Right lobe of liver (tissue), 6 donors: ENCODE measurements around the gene CLDN4. TPM values are rescaled to one million over a fixed set of nuclear protein-coding genes. Genes with fewer than 3 reads are reported as not detected.
A peak's percentile ranks its signal among the peaks of the same experiment; 100 is the strongest.
"Not testable (repeated sequence)": the region's sequence is repeated elsewhere in the genome, so short reads cannot be mapped to it uniquely, and the experiment has no call there.

Experiments
- ATAC-seq, 4 donors: fragments of 200-7000 bp; cut with Tn5 transposase; one replicate each; pipeline ENCODE4 v1.9.1; 2020; ENCODE audit warnings: mild to moderate bottlenecking in 4 of 4, moderate library complexity in 4 of 4
- DNase-seq, 3 donors: peaks; one replicate each; pipeline ENCODE4 v3.0.0-alpha.2; 2020
- H3K27ac ChIP-seq, 3 donors: fragments of 200-600 bp; one replicate each; pipeline ENCODE4 v1.8.0; 2022
- H3K27me3 ChIP-seq, 2 donors: fragments of 200-600 bp; one replicate each; pipeline ENCODE4 v1.8.0; 2022
- H3K36me3 ChIP-seq, 4 donors: fragments of 200-600 bp; sonication (generic) in 1 of 4; one replicate each; pipeline versions ENCODE4 v1.5.1 to v1.8.0; 2017 to 2022; ENCODE audit warnings: control low read depth in 1 of 4
- H3K4me1 ChIP-seq, 4 donors: fragments of 200-600 bp; sonication (generic) in 1 of 4; one replicate each; pipeline versions ENCODE4 v1.5.1 to v1.8.0; 2017 to 2022; ENCODE audit warnings: control low read depth in 1 of 4
- H3K4me3 ChIP-seq, 3 donors: fragments of 200-600 bp; one replicate each; pipeline ENCODE4 v1.8.0; 2022
- H3K9me3 ChIP-seq, 4 donors: fragments of 200-600 bp; sonication (generic) in 1 of 4; one replicate each; pipeline versions ENCODE4 v1.5.1 to v1.8.0; 2017 to 2022; ENCODE audit warnings: control low read depth in 1 of 4
- CTCF ChIP-seq, 4 donors: fragments of 200-600 bp in 3 of 4; fragments of 450-650 bp in 1 of 4; IDR thresholded peaks; one replicate each; pipeline versions ENCODE4 v1.5.1 to v1.8.0; 2016 to 2022; ENCODE audit warnings: antibody characterized with exemption in 4 of 4, mild to moderate bottlenecking in 2 of 4
- POLR2A ChIP-seq: fragments of 450-650 bp; IDR thresholded peaks from one replicate; pipeline ENCODE4 v1.6.1; 2017; ENCODE audit warnings: antibody characterized with exemption, mild to moderate bottlenecking
- WGBS: methylation state at CpG from one replicate; pipeline ENCODE4 v1.1.6; 2018; ENCODE audit warnings: low coverage, low lambda C conversion rate; ENCODE audit not compliant: insufficient coverage; ENCODE audit errors: missing lambda C conversion rate; 5-methylcytosine and 5-hydroxymethylcytosine counted together
- intact Hi-C, 2 donors: fragments of 100-400 bp; cut with DNase I; formaldehyde crosslinking; loops; one replicate each; pipeline versions ENCODE4 v1.11.2 to v1.14.1; 2022
- long read RNA-seq: library from polyadenylated mRNA; unstranded; transcript quantifications from one replicate; pipeline ENCODE4 v2.0.0, GENCODE V29; 2019
- total RNA-seq, 6 experiments: library from RNA; depleted of rRNA in 2 of 6; stranded (reverse); fragments of >200 nt in 2 of 6; fragmentation: NEBNext Ultra II Directional in 3 of 6; extraction: Animal tissue kit (Norgen Biotek cat#: 25700) in 3 of 6; gene quantifications; one replicate each; pipeline versions ENCODE4 v1.1.0 to v1.2.4, GENCODE V29; 2016 to 2023
- donor health status: DM: no; HTN: yes; CAD: no.
- donor health status: DM: no; HTN: no; CAD: no.
- donor health status: DM: no; HTN: no; CAD: no.
- donor health status: DM: no; HTN: yes; CAD: no.
- donor health status: DM: no; HTN: yes; CAD: no.

The CLDN4 gene, protein sequence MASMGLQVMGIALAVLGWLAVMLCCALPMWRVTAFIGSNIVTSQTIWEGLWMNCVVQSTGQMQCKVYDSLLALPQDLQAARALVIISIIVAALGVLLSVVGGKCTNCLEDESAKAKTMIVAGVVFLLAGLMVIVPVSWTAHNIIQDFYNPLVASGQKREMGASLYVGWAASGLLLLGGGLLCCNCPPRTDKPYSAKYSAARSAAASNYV
- total RNA-seq = 1 to 10 TPM in 5 of 6 experiments, under 1 TPM in 1; 0.56 to 3.9 (median 1.3) TPM
- long read RNA-seq = 0 reads

- DNase-seq = no peak
- intact Hi-C loops = no loop called here
- Histone ChIP-seq H3K4me1 (peaks cover 0 to 8% (median 2%) of the 10 kb centered on the region in 4 donors), H3K9me3 (no peaks in the 10 kb centered on the region), H3K27me3 (no peaks in the 10 kb centered on the region), H3K27ac (no peak within 1 kb of the TSS), H3K36me3 (no peaks in the 10 kb centered on the region), H3K4me3 (no peak within 1 kb of the TSS)
- TF ChIP-seq POLR2A (no peak), CTCF (IDR thresholded peaks at IDR 0.05) (no peak)
- ATAC-seq = peak in 3 of 4 donors; percentile 10 to 26 (median 20)
- WGBS = 0% methylated on average over 1 of the region's 42 CpGs
Measured at GRCh38 chr7:73830681-73831583, at the start of gene CLDN4. Gene CLDN4 (plus strand): TSS chr7:73830996. CDS start chr7:73831202, 206 bp downstream.

GRCh38 chr7:73786588-73786987 lies 44.2 kb upstream of the CLDN4 start:
- H3K9me3 ChIP-seq = no peaks in the 10 kb centered on the region
- H3K27me3 ChIP-seq = no peaks in the 10 kb centered on the region
- intact Hi-C loops = no loop called here
- no peak overlapping the region for H3K27ac ChIP-seq
- TF ChIP-seq CTCF (IDR thresholded peaks at IDR 0.05) (no peak), POLR2A (no peak)
- no peak overlapping the region for H3K4me3 ChIP-seq
- no peak for ATAC-seq
- 100% methylated on average over 1 of the region's 1 CpG for WGBS
- no peaks in the 10 kb centered on the region for H3K36me3 ChIP-seq
- no peaks in the 10 kb centered on the region for H3K4me1 ChIP-seq
- no peak for DNase-seq

DNA sequence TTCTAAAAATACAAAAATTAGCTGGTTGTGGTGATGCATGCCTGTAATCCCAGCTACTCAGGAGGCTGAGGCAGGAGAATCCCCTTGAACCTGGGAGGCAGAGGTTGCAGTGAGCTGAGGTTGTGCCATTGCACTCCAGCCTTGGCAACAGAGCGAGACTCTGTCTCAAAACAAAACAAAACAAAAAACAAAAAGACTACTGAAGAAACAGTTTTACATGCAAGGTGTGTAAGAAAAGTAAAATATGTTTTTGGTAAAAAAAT lies 43.1 kb upstream of the CLDN4 start:
- intact Hi-C loops = not testable (repeated sequence)

DNA sequence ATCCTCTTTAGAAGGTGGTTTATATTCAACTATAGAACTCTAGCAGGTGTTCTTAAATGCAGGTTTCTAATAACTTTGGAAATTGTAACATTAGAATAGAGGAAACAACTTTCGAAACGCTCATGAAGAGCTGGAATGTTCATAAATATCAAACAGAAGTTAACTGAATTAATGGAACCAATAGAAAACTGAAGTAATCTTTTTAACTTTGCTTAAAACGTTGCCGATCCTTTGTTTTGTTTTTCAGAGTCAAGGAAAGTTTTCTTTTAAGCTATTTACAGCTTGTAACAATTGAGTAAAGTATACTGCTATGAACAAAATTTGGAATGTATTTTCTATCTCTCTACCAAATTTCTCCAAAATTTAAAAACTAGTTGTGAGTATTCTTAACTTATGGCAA lies 41.7 kb upstream of the CLDN4 start:
- DNase-seq (no peak), ATAC-seq (no peak)
- intact Hi-C loops = no loop called here
- H3K27ac ChIP-seq = no peak overlapping the region
- no peaks in the 10 kb centered on the region for H3K27me3 ChIP-seq
- 85% methylated on average over 4 of the region's 4 CpGs for WGBS
- no peak overlapping the region for H3K4me3 ChIP-seq
- TF ChIP-seq CTCF (IDR thresholded peaks at IDR 0.05) (no peak), POLR2A (no peak)
- no peaks in the 10 kb centered on the region for H3K9me3 ChIP-seq
- H3K36me3 ChIP-seq = no peaks in the 10 kb centered on the region
- H3K4me1 ChIP-seq = peaks cover 0 to 3% (median 0%) of the 10 kb centered on the region in 4 donors

More for the DNA sequence above, 43.1 kb upstream of the CLDN4 start:
- H3K4me3 ChIP-seq, H3K36me3 ChIP-seq, H3K9me3 ChIP-seq, H3K27me3 ChIP-seq, H3K27ac ChIP-seq, H3K4me1 ChIP-seq, DNase-seq, ATAC-seq: not testable (repeated sequence)
- WGBS = 100% methylated on average over 1 of the region's 1 CpG

GRCh38 chr7:73791170-73791690 lies 39.6 kb upstream of the CLDN4 start:
- H3K36me3 ChIP-seq, H3K27me3 ChIP-seq, H3K4me1 ChIP-seq, H3K27ac ChIP-seq, ATAC-seq, DNase-seq, H3K9me3 ChIP-seq, H3K4me3 ChIP-seq, intact Hi-C loops: not testable (repeated sequence)
- 95% methylated on average over 6 of the region's 7 CpGs for WGBS

DNA sequence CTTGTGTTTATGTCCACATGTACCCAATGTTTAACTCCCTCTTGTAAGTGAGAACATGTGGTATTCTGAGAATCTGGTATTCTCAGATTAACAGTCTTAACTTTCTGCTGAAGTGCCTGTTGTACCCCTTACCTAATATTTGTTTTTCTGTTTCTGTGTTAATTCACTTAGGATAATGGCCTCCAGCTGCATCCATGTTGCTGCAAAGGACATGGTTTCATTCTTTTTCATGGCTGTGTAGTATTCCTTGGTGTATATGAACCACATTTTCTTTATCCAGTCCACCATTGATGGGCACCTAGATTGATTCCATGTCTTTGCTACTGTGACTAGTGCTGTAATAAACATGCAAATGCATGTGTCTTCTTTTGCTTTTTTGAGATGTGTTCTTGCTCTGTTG lies 35.6 kb upstream of the CLDN4 start:
- H3K27ac ChIP-seq, ATAC-seq, DNase-seq, H3K4me1 ChIP-seq, H3K27me3 ChIP-seq, H3K4me3 ChIP-seq, H3K36me3 ChIP-seq, H3K9me3 ChIP-seq, intact Hi-C loops: not testable (repeated sequence)

DNA sequence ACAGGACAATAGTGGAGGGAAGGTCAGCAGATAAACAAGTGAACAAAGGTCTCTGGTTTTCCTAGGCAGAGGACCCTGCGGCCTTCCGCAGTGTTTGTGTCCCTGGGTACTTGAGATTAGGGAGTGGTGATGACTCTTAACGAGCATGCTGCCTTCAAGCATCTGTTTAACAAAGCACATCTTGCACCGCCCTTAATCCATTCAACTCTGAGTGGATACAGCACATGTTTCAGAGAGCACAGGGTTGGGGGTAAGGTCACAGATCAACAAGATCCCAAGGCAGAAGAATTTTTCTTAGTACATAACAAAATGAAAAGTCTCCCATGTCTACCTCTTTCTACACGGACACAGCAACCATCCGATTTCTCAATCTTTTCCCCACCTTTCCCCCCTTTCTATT lies 34.1 kb upstream of the CLDN4 start:
- ATAC-seq, DNase-seq, H3K27ac ChIP-seq, H3K36me3 ChIP-seq, intact Hi-C loops, H3K9me3 ChIP-seq, H3K4me3 ChIP-seq, H3K27me3 ChIP-seq, H3K4me1 ChIP-seq: not testable (repeated sequence)
- 81% methylated on average over 3 of the region's 6 CpGs for WGBS

GRCh38 chr7:73797176-73797575 lies 33.6 kb upstream of the CLDN4 start:
- H3K36me3 ChIP-seq, H3K27ac ChIP-seq, H3K27me3 ChIP-seq, ATAC-seq, H3K4me3 ChIP-seq, H3K4me1 ChIP-seq, intact Hi-C loops, H3K9me3 ChIP-seq: not testable (repeated sequence)
- 85% methylated on average over 4 of the region's 34 CpGs for WGBS
- DNase-seq = peak in 1 of 3 donors; percentile 29
